Pulmonary artery endothelial cell (primary cell): ENCODE measurements around the gene STAC3. TPM values are rescaled to one million over a fixed set of nuclear protein-coding genes. Genes with fewer than 3 reads are reported as not detected.

Source experiments
- DNase-seq: peaks from one replicate; pipeline ENCODE4 v3.0.0-alpha.2; 2011; ENCODE audit warnings: low read depth, low spot score
- total RNA-seq: library from RNA; depleted of rRNA; stranded (reverse); fragments of >200 nt; gene quantifications from 2 replicates; pipeline ENCODE4 v1.2.3, GENCODE V29; 2014

The STAC3 gene
- total RNA-seq, 1 donor from 2014 or later = 0.13 TPM

DNA sequence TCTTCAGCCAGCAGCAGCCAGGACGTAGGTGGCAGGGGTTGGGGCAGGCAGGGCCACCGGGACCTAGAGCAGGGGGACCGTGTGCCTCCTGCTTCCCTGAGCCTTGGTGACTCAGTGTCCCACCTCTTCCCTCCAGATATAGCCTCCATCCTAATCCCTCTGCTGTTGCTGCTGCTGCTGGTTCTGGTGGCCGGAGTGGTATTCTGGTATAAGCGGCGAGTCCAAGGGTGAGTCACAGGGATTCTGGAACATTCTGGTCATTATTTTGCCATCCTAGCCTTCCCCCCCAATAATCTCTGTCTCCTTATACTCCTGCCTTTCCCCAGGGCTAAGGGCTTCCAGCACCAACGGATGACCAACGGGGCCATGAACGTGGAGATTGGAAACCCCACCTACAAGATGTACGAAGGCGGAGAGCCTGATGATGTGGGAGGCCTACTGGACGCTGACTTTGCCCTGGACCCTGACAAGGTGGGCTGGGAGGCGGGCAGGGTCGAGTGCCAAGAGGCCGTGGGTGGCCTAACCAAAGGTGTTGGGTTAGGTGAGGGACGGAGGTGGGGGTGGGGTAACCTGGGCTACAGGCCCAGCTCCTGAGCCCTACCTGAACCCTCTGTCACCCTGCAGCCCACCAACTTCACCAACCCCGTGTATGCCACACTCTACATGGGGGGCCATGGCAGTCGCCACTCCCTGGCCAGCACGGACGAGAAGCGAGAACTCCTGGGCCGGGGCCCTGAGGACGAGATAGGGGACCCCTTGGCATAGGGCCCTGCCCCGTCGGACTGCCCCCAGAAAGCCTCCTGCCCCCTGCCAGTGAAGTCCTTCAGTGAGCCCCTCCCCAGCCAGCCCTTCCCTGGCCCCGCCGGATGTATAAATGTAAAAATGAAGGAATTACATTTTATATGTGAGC, 38.9 kb downstream of the STAC3 start:
- DNase-seq = no peak

DNA sequence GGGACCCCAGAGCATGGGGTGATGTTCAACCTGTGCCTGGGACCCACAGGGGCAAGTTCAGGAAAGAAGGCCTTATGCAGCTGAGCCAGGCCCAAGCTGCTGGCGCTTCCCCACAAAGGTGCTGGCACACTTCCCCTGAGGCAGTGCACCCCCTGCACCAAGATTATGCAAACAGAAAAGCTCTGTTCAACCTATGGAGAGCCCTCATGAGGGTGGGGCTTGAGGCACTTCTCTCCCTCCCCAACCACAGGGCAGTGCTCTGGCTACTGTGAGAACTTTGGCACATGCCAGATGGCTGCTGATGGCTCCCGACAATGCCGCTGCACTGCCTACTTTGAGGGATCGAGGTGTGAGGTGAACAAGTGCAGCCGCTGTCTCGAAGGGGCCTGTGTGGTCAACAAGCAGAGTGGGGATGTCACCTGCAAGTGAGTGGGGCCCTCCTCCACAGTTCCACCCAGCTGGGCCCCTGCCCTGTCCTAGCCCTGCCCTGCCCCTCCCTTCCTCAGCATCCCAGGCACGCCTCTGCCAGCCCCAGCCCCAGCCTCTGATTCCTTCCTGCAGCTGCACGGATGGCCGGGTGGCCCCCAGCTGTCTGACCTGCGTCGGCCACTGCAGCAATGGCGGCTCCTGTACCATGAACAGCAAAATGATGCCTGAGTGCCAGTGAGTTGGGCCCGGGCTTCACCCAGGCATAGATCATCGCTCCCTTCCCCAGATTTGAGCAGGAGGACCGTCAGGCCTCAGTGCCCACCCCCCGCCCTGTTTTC, 39.9 kb downstream of the STAC3 start:
- no peak for DNase-seq

GRCh38 chr12:57210461-57210860, 40.5 kb downstream of the STAC3 start:
- DNase-seq = no peak

DNA sequence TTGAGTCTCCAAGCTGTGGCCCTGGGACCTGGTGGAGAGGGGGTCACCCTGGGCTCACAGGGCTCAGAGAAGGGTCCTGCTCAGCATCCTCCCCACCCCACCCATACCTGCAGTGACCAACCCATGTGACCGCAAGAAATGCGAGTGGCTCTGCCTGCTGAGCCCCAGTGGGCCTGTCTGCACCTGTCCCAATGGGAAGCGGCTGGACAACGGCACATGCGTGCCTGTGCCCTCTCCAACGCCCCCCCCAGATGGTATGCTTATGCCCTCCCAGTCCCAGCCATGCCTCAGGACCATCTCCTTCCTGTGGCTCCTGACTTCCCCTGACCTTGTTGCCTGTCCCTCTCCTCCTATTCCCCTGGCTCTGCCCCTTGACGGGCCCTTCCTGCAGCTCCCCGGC, 41.1 kb downstream of the STAC3 start:
- no peak for DNase-seq

DNA sequence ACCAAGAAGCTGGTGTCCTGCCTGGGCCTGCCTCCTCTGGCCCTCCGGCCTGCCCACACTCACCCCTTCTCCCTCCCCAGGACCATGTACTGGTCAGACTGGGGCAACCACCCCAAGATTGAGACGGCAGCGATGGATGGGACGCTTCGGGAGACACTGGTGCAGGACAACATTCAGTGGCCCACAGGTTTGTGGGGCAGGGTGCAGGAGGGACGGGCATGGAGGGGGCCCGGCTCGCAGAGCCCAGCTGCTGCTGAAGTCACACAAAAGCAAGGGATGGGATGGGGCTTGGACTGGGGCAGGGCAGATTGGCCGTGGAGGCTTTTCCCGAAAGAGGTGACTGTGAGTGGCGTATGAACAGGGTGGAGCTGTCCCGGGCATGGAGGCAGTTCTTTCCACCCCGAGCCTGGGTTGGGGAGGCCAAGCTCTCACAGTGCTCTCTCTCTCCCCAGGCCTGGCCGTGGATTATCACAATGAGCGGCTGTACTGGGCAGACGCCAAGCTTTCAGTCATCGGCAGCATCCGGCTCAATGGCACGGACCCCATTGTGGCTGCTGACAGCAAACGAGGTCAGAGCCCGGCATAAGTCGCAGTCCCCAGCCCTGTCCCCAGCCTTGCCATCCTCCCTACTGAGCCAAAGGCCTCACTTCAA, 42.2 kb downstream of the STAC3 start:
- DNase-seq = no peak

- DNase-seq = no peak
Measured at GRCh38 chr12:57207731-57208630, 43.0 kb downstream of the STAC3 start.

GRCh38 chr12:57205931-57206330, 45.1 kb downstream of the STAC3 start:
- no peak for DNase-seq

DNA sequence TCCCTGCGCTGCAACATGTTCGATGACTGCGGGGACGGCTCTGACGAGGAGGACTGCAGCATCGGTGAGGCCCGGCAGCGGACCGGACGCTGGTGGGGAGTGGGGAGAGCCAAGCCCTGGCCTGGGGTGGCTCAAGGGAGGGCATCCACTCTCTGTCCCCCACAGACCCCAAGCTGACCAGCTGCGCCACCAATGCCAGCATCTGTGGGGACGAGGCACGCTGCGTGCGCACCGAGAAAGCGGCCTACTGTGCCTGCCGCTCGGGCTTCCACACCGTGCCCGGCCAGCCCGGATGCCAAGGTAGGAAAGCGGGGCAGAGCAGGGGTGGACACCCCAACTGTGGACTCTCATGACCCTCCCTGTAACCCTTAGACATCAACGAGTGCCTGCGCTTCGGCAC, 45.8 kb downstream of the STAC3 start:
- no peak for DNase-seq

DNA sequence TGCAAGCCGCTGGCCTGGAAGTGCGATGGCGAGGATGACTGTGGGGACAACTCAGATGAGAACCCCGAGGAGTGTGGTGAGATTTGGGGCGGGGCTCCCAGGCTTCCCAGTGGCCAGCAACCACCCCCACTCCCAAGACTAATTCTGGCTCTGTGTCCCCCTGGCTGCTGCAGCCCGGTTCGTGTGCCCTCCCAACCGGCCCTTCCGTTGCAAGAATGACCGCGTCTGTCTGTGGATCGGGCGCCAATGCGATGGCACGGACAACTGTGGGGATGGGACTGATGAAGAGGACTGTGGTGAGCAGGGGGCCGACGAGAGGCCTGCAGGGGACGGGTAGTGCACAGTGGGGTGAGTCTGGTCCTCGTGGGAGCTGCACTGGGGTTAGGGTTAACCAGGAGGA, 46.5 kb downstream of the STAC3 start:
- no peak for DNase-seq

GRCh38 chr12:57203791-57204190, 47.2 kb downstream of the STAC3 start:
- DNase-seq = no peak

DNA sequence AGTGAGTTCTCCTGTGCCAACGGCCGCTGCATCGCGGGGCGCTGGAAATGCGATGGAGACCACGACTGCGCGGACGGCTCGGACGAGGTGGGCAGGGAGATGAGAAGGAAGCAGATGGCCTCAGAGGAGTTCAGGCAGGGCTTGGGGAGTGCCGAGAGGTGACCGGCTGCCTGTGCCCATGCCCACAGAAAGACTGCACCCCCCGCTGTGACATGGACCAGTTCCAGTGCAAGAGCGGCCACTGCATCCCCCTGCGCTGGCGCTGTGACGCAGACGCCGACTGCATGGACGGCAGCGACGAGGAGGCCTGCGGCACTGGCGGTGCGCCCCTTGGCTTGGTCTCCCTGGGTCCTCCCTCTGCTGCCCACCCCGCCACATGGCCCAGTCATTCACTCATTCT, 47.8 kb downstream of the STAC3 start:
- DNase-seq = no peak

- DNase-seq = no peak
Measured at GRCh38 chr12:57202321-57202720, 48.7 kb downstream of the STAC3 start.

GRCh38 chr12:57201631-57202030, 49.4 kb downstream of the STAC3 start:
- DNase-seq = no peak

GRCh38 chr12:57201219-57201618, 49.8 kb downstream of the STAC3 start:
- no peak for DNase-seq

DNA sequence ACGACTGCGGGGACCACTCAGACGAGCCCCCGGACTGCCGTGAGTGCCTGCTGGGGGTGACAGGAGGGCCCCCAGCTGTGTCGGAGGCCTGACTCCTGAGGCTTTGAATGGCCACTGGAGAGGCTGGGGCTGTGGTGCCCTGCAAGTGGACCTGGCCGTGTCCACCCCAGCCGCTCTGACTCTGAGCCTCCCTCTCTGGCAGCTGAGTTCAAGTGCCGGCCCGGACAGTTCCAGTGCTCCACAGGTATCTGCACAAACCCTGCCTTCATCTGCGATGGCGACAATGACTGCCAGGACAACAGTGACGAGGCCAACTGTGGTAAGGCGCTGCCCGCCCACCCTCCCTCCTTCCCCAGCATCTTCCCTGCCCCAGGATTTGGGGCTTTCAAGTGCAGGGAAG, 50.5 kb downstream of the STAC3 start:
- no peak for DNase-seq

DNA sequence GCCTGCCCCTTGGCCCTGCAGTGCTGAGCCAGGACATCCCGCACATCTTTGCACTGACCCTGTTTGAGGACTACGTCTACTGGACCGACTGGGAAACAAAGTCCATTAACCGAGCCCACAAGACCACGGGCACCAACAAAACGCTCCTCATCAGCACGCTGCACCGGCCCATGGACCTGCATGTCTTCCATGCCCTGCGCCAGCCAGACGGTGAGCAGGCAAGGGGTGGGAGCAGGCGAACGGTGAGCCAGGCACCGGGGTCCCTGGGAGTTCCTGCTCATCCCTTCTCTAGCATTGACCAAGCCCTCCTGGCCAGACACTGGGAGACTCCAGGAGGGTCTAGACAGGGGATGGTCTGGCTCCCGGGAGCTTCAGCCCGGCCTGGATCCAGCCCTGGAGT, 51.8 kb downstream of the STAC3 start:
- DNase-seq = no peak

DNA sequence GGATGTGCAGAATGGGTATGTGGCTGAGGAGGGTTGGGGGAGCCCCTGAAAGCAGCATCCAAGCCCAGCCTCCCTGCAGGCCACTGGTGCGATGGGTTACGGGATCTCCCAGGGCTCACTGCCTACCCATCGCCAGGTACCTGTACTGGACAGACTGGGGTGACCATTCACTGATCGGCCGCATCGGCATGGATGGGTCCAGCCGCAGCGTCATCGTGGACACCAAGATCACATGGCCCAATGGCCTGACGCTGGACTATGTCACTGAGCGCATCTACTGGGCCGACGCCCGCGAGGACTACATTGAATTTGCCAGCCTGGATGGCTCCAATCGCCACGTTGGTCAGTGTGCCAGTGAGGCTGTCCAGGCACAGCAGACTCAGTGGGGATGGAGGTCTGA, 52.7 kb downstream of the STAC3 start:
- no peak for DNase-seq

DNA sequence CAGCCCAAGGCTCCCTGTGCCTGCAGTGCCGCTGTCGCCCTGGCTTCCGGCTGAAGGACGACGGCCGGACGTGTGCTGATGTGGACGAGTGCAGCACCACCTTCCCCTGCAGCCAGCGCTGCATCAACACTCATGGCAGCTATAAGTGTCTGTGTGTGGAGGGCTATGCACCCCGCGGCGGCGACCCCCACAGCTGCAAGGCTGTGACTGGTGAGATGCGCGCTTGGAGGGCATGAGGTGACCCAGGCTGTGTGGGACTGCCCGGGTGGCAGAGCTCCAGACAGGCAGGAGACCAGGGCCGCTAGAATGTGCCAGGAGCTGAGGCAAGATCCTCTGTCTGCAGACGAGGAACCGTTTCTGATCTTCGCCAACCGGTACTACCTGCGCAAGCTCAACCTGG, 54.0 kb downstream of the STAC3 start:
- no peak for DNase-seq

- no peak for DNase-seq
Measured at GRCh38 chr12:57196439-57196838, 54.5 kb downstream of the STAC3 start.

DNA sequence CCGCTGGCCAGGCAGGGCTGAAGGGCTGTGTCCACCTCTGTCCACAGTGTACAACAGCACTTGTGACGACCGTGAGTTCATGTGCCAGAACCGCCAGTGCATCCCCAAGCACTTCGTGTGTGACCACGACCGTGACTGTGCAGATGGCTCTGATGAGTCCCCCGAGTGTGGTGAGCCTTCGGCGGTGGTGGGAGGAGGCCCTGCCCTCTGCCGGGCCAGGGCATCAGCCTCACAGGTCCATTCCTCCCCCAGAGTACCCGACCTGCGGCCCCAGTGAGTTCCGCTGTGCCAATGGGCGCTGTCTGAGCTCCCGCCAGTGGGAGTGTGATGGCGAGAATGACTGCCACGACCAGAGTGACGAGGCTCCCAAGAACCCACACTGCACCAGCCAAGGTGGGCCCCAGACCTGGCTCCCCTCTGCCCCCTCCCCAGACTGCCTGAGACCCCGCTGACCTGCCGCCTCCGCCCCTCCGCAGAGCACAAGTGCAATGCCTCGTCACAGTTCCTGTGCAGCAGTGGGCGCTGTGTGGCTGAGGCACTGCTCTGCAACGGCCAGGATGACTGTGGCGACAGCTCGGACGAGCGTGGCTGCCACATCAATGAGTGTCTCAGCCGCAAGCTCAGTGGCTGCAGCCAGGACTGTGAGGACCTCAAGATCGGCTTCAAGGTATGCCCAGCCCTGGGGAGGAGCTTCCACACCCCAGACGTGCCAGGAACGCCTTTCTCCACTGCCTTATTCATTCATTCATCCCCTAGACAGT, 55.2 kb downstream of the STAC3 start:
- DNase-seq = no peak
